ENCODE measurements around the gene ZNF616.

GRCh38 chr19:52141203-52141602 is 1.5 kb upstream of the ZNF616 start:
- no peak for TF ChIP-seq CTCF (IDR thresholded peaks at IDR 0.05)
- TF ChIP-seq POLR2A (IDR thresholded peaks at IDR 0.05): no peak
